Fibroblast of the conjunctiva (primary cell): ENCODE data around the gene KCNQ1.

ENCODE experiments used
- DNase-seq: peaks from one replicate; pipeline ENCODE4 v3.0.0-alpha.2; 2010; ENCODE audit warnings: low read depth

KCNQ1 gene

GRCh38 chr11:2569731-2570210 is 125.0 kb downstream of the KCNQ1 start:
- no peak for DNase-seq

GRCh38 chr11:2570211-2570811 is 125.5 kb downstream of the KCNQ1 start:
- DNase-seq, result no peak

DNA sequence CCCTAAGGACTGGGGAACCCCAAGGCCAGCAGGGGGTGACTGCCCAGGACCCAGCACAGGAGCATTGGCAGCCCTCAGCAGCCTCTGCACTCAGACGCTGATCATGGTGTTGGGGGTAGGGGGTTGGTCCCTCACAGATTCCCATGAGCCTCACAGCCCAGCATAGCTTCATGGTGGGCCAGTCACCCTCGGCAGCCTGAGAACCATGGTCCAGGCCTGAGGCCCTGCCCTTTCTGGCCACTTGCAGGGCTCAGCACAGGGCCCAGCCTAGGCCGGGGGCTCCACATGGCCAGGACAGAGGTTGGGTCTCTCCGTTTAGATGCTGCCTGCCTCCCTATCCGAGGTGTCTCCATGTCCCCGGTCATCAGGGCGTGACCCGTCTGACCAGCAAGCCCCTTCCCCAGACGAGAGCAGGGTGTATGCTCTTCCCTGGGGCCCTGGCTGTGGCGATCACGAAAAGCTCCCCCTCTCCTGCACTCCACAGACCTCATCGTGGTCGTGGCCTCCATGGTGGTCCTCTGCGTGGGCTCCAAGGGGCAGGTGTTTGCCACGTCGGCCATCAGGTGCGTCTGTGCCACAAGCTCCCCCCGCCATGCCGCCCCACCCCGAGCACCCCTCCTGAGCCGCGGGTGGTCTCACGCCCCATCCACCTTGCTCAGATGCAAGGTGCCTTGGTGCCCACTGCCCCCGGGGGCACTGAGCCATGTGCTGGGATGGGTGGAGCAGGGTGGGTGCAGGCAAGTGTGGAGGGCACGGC is 126.2 kb downstream of the KCNQ1 start:
- no peak for DNase-seq

- DNase-seq, result no peak
Observed at GRCh38 chr11:2571598-2572281, 126.9 kb downstream of the KCNQ1 start.

- DNase-seq, result no peak
Observed at GRCh38 chr11:2572491-2573239, 127.9 kb downstream of the KCNQ1 start.

GRCh38 chr11:2573240-2574042 is 128.6 kb downstream of the KCNQ1 start:
- no peak for DNase-seq

- DNase-seq, result no peak
Observed at GRCh38 chr11:2574043-2574552, 129.3 kb downstream of the KCNQ1 start.

- DNase-seq, result no peak
Observed at GRCh38 chr11:2574553-2575535, 130.0 kb downstream of the KCNQ1 start.

GRCh38 chr11:2575591-2576051 is 130.8 kb downstream of the KCNQ1 start:
- no peak for DNase-seq

GRCh38 chr11:2576111-2576510 is 131.3 kb downstream of the KCNQ1 start:
- no peak for DNase-seq

- DNase-seq, result no peak
Observed at GRCh38 chr11:2576549-2576948, 131.7 kb downstream of the KCNQ1 start.

DNA sequence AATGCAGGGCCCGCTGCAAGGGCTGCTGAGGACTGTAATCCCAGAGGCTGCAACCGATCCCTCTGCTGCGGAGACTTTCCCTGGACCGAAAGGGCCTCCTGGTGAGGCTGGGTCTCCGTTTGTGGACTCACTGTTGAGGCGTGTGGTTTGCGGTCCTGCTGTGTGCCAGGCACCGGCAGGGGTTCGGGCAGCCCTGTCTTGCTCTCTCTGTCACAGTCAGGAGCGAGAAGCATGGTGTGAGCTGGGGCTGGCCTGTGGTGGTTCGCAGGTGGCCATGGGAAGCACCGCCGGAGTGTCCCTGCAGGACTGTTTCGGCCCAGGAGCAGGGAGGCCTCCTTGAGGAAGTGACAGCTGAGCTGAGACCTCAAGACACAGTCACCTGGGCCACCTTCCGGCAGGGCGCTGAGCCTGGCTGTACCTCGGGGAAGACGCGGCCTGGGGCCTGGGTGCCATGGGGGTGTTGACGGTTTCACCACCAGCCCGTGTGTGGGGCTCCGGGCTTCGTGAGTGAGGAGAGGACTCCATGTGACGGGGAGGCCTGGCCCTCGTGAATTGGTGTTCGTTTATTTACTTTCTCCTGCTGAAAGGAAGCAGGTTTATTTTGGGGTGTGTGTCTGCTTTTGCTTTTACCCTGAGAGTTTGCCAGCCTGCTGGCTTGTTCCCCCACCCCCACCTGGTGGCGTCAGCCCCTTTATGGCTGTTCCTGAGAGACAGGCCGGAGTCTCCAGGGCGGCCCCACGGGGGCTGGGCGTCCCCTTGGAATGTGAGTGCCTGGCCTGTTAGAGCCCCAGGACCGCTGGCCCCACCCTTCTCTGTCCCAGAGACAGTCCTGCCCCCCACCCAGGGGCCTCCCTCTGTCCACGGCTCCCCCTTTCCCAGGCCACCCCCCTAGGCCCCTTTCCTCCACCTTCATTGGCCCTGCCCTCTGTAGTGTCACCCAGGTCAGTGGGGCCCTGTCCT is 132.5 kb downstream of the KCNQ1 start:
- no peak for DNase-seq

GRCh38 chr11:2577991-2578928 is 133.5 kb downstream of the KCNQ1 start:
- DNase-seq, result no peak

DNA sequence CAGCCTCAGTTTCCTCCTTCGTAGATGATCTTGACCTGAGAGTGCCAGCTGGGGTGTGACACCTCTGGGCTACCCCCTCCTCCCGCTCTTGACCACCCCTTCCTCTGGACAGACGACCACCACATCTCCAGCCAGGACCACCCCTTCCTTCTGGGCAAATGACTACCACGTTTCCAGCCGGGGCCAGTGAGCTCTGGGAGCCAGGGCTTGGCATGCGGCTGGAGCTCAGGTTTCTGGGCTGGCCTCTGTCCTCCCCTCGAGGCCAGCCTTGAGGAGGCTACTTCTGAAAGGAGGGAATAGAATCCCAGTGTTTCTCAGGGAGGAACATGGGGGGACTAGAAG is 134.1 kb downstream of the KCNQ1 start:
- DNase-seq, result no peak

GRCh38 chr11:2579315-2580060 is 134.7 kb downstream of the KCNQ1 start:
- DNase-seq, result no peak

DNA sequence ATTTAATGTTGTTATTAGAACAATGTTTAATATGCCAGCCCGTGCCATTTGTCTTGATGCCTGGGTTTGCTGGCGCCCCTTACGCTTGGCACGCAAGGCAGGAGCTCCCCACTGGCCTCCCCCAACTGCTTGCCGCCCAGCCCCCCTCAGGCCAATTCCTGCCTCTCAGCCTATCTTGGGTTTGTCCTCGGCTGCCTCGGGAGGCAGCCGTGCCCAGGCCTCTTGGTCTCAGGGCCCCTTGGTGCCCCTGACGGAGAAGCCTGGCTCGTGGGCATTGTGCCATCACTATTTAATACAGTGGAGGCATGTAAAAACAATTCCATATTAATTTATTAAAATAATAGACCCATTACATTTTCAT is 135.2 kb downstream of the KCNQ1 start:
- DNase-seq, result no peak

DNA sequence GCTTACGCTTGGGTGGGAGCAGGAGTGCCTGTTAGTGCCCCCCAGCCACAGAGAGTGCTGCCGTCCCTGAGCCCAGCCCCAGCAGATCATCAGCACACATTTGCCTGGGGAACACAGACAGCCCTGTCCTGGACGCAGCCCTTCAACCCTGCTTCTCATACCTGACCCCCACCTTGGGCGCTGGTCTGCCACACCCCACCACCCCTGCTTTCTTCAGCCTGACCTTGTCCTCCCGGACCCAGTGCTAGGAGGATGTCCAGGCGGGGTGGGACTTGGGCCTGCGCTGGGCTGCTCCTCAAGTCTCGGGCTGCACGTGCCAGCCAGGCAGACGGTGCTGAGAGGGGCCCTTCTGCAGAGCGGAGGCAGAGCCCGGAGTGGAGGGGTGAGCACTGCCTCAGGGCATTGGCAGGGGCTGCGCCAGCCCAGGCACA is 135.8 kb downstream of the KCNQ1 start:
- no peak for DNase-seq
